ENCODE data around the gene MYBPC2. TPM values are rescaled to one million over a fixed set of nuclear protein-coding genes. Genes with fewer than 3 reads are reported as not detected.
"Not testable (repeated sequence)": the region's sequence is repeated elsewhere in the genome, so short reads cannot be mapped to it uniquely, and the experiment has no call there.

MYBPC2 gene
- total and polyA plus RNA-seq, 9 of the 15 experiments (the other 6 are each of a cell fraction or from before 2014, with no cell fraction given), result 0.01 to 0.14 (median 0.04) TPM; not detected in 6

DNA sequence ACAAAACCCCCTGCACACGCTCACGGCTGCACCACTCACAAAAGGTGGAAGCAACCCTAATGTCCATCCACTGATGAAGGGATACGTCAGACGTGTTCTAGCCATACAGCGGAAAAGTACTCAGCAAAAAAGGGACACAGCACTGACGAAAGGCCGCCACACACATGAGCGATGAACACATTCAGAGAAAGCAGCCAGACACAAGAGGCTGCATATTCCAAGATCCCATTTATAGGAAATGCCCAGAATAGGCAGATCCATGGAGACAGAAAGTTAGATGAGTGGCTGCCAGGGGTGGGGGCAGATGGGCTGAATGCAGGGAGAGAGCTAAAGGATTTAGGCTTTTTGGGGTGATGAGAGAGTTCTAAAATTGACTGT lies 44.8 kb upstream of the MYBPC2 start:
- CTCF ChIA-PET (ENCODE audit: low intra/inter-chr PET ratio), result no interaction called here
- H3K9me3 ChIP-seq (replicated peaks; ENCODE audit: control insufficient read depth, insufficient read depth, low read depth, low read length), result no peaks in the 10 kb centered on the region

DNA sequence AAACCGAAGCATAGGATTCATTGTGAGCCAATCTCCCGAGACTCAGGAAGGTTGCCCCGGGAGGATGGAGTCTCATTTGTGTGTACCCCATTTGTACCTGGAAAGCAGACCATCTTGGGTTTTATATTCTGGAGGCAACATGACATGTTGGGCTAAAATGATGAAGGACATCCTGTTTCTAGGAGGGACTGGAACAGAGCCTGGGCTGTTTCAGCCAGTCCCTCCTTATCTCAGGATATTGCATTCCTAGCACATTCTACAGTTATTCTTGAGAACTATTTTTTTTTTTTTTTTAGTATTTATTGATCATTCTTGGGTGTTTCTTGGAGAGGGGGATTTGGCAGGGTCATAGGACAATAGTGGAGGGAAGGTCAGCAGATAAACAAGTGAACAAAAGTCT lies 42.4 kb upstream of the MYBPC2 start:
- CTCF ChIA-PET (ENCODE audit: low intra/inter-chr PET ratio); FAIRE-seq: not testable (repeated sequence)

More for the DNA sequence above, 44.8 kb upstream of the MYBPC2 start:
- Histone ChIP-seq H3K9ac (ENCODE audit: insufficient read depth in 1 of 2, low read depth in 2 of 2, low read length in 2 of 2) (peak overlapping the region in 1 of 2 experiments; percentile 77; a peak in 2 of 4 replicates), H3K4me1 (replicated peaks in 1 of 2; ENCODE audit: control insufficient read depth in 2 of 2, insufficient read depth in 2 of 2, low read length in 2 of 2) (peaks cover 11 to 39% of the 10 kb centered on the region in 2 experiments), H3K27me3 (ENCODE audit: control insufficient read depth in 2 of 2, insufficient read depth in 2 of 2, low read length in 2 of 2) (no peaks in the 10 kb centered on the region), H4K20me1 (replicated peaks; ENCODE audit: control insufficient read depth, insufficient read depth, low read length) (0 out of 2 replicates have a peak, but pooled peaks cover 3% of the 10 kb centered on the region), H3K9me1 (ENCODE audit: control insufficient read depth, insufficient read depth, low read length) (no peaks in the 10 kb centered on the region), H3K36me3 (ENCODE audit: control insufficient read depth, insufficient read depth, low read length) (peaks cover 53% of the 10 kb centered on the region), H2AFZ (ENCODE audit: low read depth, low read length) (no peak overlapping the region), H3K4me2 (ENCODE audit: insufficient read depth, low read length) (no peak overlapping the region; the same call in 1 of the 2 replicates), H3K79me2 (ENCODE audit: control insufficient read depth, insufficient read depth, low read length) (peaks cover 73% of the 10 kb centered on the region), H3K27ac (ENCODE audit: extremely low read depth, low read depth, low read length) (no peak overlapping the region), H3K4me3 (no peak overlapping the region)
- FAIRE-seq, result no peak
- BruUV-seq (replicated peaks), result no TSS peak
- no peak for DNase-seq (ENCODE audit: extremely low read depth in 1 of 4, low spot score in 3 of 4)
- ATAC-seq, result no peak
- intact Hi-C loops (cut with micrococcal nuclease) (no loop called here), in situ Hi-C loops (cut with MboI) (no loop called here)
- 97% methylated on average over 8 of the region's 8 CpGs for WGBS (ENCODE audit: insufficient coverage, low coverage, missing lambda C conversion rate)
- TF ChIP-seq POLR2B (IDR thresholded peaks at IDR 0.05; ENCODE audit: low read depth, partially characterized antibody), result peak; percentile 19
- 0 out of 2 replicates have a peak, but pooled peaks have one; percentile 29 for TF ChIP-seq SUPT5H (IDR thresholded peaks at IDR 0.05)
- 0 out of 2 replicates have a peak, but pooled peaks have one; percentile 18 for TF ChIP-seq POLR2A (conservative IDR thresholded peaks at IDR 0.05)
- TF ChIP-seq, protein P1, sequence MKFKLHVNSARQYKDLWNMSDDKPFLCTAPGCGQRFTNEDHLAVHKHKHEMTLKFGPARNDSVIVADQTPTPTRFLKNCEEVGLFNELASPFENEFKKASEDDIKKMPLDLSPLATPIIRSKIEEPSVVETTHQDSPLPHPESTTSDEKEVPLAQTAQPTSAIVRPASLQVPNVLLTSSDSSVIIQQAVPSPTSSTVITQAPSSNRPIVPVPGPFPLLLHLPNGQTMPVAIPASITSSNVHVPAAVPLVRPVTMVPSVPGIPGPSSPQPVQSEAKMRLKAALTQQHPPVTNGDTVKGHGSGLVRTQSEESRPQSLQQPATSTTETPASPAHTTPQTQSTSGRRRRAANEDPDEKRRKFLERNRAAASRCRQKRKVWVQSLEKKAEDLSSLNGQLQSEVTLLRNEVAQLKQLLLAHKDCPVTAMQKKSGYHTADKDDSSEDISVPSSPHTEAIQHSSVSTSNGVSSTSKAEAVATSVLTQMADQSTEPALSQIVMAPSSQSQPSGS (CRISPR knock-in tag; IDR thresholded peaks at IDR 0.05), result no peak
- TF ChIP-seq ZNF778 (CRISPR knock-in tag; IDR thresholded peaks at IDR 0.05), result no peak
- TF ChIP-seq, protein P2, sequence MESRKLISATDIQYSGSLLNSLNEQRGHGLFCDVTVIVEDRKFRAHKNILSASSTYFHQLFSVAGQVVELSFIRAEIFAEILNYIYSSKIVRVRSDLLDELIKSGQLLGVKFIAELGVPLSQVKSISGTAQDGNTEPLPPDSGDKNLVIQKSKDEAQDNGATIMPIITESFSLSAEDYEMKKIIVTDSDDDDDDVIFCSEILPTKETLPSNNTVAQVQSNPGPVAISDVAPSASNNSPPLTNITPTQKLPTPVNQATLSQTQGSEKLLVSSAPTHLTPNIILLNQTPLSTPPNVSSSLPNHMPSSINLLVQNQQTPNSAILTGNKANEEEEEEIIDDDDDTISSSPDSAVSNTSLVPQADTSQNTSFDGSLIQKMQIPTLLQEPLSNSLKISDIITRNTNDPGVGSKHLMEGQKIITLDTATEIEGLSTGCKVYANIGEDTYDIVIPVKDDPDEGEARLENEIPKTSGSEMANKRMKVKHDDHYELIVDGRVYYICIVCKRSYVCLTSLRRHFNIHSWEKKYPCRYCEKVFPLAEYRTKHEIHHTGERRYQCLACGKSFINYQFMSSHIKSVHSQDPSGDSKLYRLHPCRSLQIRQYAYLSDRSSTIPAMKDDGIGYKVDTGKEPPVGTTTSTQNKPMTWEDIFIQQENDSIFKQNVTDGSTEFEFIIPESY (CRISPR knock-in tag; IDR thresholded peaks at IDR 0.05), result 0 out of 2 replicates have a peak, but pooled peaks have one; percentile 23
- POLR2A ChIA-PET, result no interaction called here

More for the DNA sequence above, 42.4 kb upstream of the MYBPC2 start:
- H3K9me1 ChIP-seq (ENCODE audit: control insufficient read depth, insufficient read depth, low read length); H3K27me3 ChIP-seq (ENCODE audit: control insufficient read depth in 2 of 2, insufficient read depth in 2 of 2, low read length in 2 of 2); ATAC-seq; H3K4me2 ChIP-seq (ENCODE audit: insufficient read depth, low read length); H3K9ac ChIP-seq (ENCODE audit: insufficient read depth in 1 of 2, low read depth in 2 of 2, low read length in 2 of 2); H3K27ac ChIP-seq (ENCODE audit: extremely low read depth, low read depth, low read length); intact Hi-C loops (cut with micrococcal nuclease); DNase-seq (ENCODE audit: extremely low read depth in 1 of 4, low spot score in 3 of 4); H3K4me3 ChIP-seq; BruUV-seq (replicated peaks); POLR2A ChIA-PET; H2AFZ ChIP-seq (ENCODE audit: low read depth, low read length); in situ Hi-C loops (cut with MboI); H4K20me1 ChIP-seq (replicated peaks; ENCODE audit: control insufficient read depth, insufficient read depth, low read length); H3K9me3 ChIP-seq (replicated peaks; ENCODE audit: control insufficient read depth, insufficient read depth, low read depth, low read length): not testable (repeated sequence)
- H3K79me2 ChIP-seq (ENCODE audit: control insufficient read depth, insufficient read depth, low read length), result peaks cover 81% of the 10 kb centered on the region
- H3K4me1 ChIP-seq (replicated peaks in 1 of 2; ENCODE audit: control insufficient read depth in 2 of 2, insufficient read depth in 2 of 2, low read length in 2 of 2), result peaks cover 4 to 19% of the 10 kb centered on the region in 2 experiments; a peak in 3 of 5 replicates
- H3K36me3 ChIP-seq (ENCODE audit: control insufficient read depth, insufficient read depth, low read length), result peaks cover 65% of the 10 kb centered on the region
- WGBS (ENCODE audit: insufficient coverage, low coverage, missing lambda C conversion rate), result 98% methylated on average over 3 of the region's 3 CpGs

All from K562 (cell line).